IMR-90 (cell line): ENCODE results near the gene OR2AG2. TPM values are rescaled to one million over a fixed set of nuclear protein-coding genes. Genes with fewer than 3 reads are reported as not detected.

Experiments used
- ATAC-seq: fragments of 200-7000 bp; cut with Tn5 transposase; 2 replicates; pipeline ENCODE4 v1.9.1; 2020; ENCODE audit warnings: low read depth, mild to moderate bottlenecking, moderate library complexity
- BruUV-seq: library from RNA; stranded (reverse); fragments of 400-500 nt; replicated peaks from 2 replicates; lab custom pipeline; 2021; lab: Mats Ljungman, UMichigan
- CTCF ChIA-PET: fragments of 300-600 bp; formaldehyde crosslinking; extraction: SDS; loops from one replicate; lab custom pipeline; 2021; ENCODE audit warnings: antibody characterized with exemption; lab: Yijun Ruan, JAX
- POLR2A ChIA-PET: fragments of 300-600 bp; sonication (Branson Sonifier 250); formaldehyde crosslinking; loops from one replicate; lab custom pipeline; 2022; ENCODE audit warnings: antibody characterized with exemption; ENCODE audit not compliant: unreplicated experiment; lab: Charles Lee
- DNase-seq: peaks from one replicate; pipeline ENCODE4 v3.0.0; 2013
- H2AFZ ChIP-seq: replicated peaks from 2 replicates; pipeline ENCODE3; 2013; ENCODE audit warnings: low read length, mild to moderate bottlenecking; ENCODE audit not compliant: poor library complexity
- H2AK5ac ChIP-seq: 2 replicates; pipeline ENCODE4 v1.6.1; 2013; ENCODE audit warnings: low read depth, low read length, inconsistent platforms
- H2AK9ac ChIP-seq: replicated peaks from 2 replicates; pipeline ENCODE3; 2013; ENCODE audit warnings: mild to moderate bottlenecking, low read depth, low read length, moderate library complexity; ENCODE audit not compliant: poor library complexity
- H2BK120ac ChIP-seq: 2 replicates; pipeline ENCODE4 v1.6.1; 2013; ENCODE audit warnings: low read depth, low read length, inconsistent platforms
- H2BK15ac ChIP-seq: 3 replicates; pipeline ENCODE4 v1.6.1; 2013; ENCODE audit warnings: low read depth, low read length, inconsistent platforms
- H2BK20ac ChIP-seq: 2 replicates; pipeline ENCODE4 v1.6.1; 2013; ENCODE audit warnings: low read depth, mild to moderate bottlenecking, inconsistent platforms, low read length, moderate library complexity
- H2BK5ac ChIP-seq: 2 replicates; pipeline ENCODE4 v1.6.1; 2013; ENCODE audit warnings: mild to moderate bottlenecking, low read depth, low read length, inconsistent platforms; ENCODE audit not compliant: poor library complexity, severe bottlenecking
- H3K14ac ChIP-seq: replicated peaks from 2 replicates; pipeline ENCODE4 v1.6.1; 2013; ENCODE audit warnings: low read depth, low read length, inconsistent platforms
- H3K18ac ChIP-seq: 2 replicates; pipeline ENCODE4 v1.6.1; 2013; ENCODE audit warnings: low read depth, low read length, control low read depth
- H3K23ac ChIP-seq: 2 replicates; pipeline ENCODE4 v1.6.1; 2013; ENCODE audit warnings: low read depth, low read length, inconsistent platforms
- H3K27ac ChIP-seq: 2 replicates; pipeline ENCODE4 v1.5.1; 2013; ENCODE audit warnings: mild to moderate bottlenecking, control low read depth, low read length; ENCODE audit not compliant: insufficient read depth
- H3K27me3 ChIP-seq: 2 replicates; pipeline ENCODE4 v1.6.1; 2013; ENCODE audit warnings: low read length; ENCODE audit not compliant: control insufficient read depth, insufficient read depth
- H3K36me3 ChIP-seq: 2 replicates; pipeline ENCODE4 v1.6.1; 2013; ENCODE audit warnings: low read length, mixed read lengths; ENCODE audit not compliant: control insufficient read depth, insufficient read depth
- H3K4ac ChIP-seq: 2 replicates; pipeline ENCODE4 v1.6.1; 2013; ENCODE audit warnings: low read depth, low read length, inconsistent platforms
- H3K4me1 ChIP-seq: 2 replicates; pipeline ENCODE4 v1.6.1; 2013; ENCODE audit warnings: low read length, mixed read lengths; ENCODE audit not compliant: control insufficient read depth, insufficient read depth
- H3K4me2 ChIP-seq: 2 replicates; pipeline ENCODE4 v1.6.1; 2013; ENCODE audit warnings: low read depth, mild to moderate bottlenecking, control low read depth, low read length, moderate library complexity
- H3K4me3 ChIP-seq: 2 replicates; pipeline ENCODE4 v1.5.1; 2013; ENCODE audit warnings: low read depth, mild to moderate bottlenecking, control low read depth, low read length, moderate library complexity; ENCODE audit not compliant: insufficient read depth
- H3K56ac ChIP-seq: 2 replicates; pipeline ENCODE4 v1.6.1; 2013; ENCODE audit warnings: low read length, inconsistent platforms; ENCODE audit not compliant: insufficient read depth; ENCODE audit errors: extremely low read depth
- H3K79me1 ChIP-seq, 2 experiments: 2 replicates each; pipeline ENCODE4 v1.6.1; 2013; ENCODE audit warnings: low read length in 2 of 2, inconsistent platforms in 1 of 2, low read depth in 1 of 2
- H3K9ac ChIP-seq: 2 replicates; pipeline ENCODE4 v1.6.1; 2013; ENCODE audit warnings: low read depth, low read length, control low read depth
- H3K9me1 ChIP-seq: 2 replicates; pipeline ENCODE4 v1.6.1; 2013; ENCODE audit warnings: low read length, inconsistent platforms; ENCODE audit not compliant: insufficient read depth
- H3K9me3 ChIP-seq: 2 replicates; pipeline ENCODE4 v1.6.1; 2013; ENCODE audit warnings: low read length; ENCODE audit not compliant: control insufficient read depth, insufficient read depth
- H4K20me1 ChIP-seq: 2 replicates; pipeline ENCODE4 v1.6.1; 2013; ENCODE audit warnings: low read length, inconsistent platforms; ENCODE audit not compliant: insufficient read depth
- H4K5ac ChIP-seq: 2 replicates; pipeline ENCODE4 v1.6.1; 2013; ENCODE audit warnings: mild to moderate bottlenecking, low read depth, low read length, control low read depth
- H4K8ac ChIP-seq, 2 experiments: 2 replicates each; pipeline ENCODE4 v1.6.1; 2013; ENCODE audit warnings: low read depth in 2 of 2, low read length in 2 of 2, control low read depth in 1 of 2, inconsistent platforms in 1 of 2
- H4K91ac ChIP-seq: 2 replicates; pipeline ENCODE4 v1.6.1; 2013; ENCODE audit warnings: low read depth, low read length, inconsistent platforms; ENCODE audit not compliant: insufficient read depth
- BHLHE40 ChIP-seq: fragments of 150-350 bp; IDR thresholded peaks from 2 replicates; pipeline ENCODE4 v1.6.1; 2016; ENCODE audit warnings: mild to moderate bottlenecking, low read depth, low read length
- CEBPB ChIP-seq: IDR thresholded peaks from 2 replicates; pipeline ENCODE4 v1.6.1; 2012; ENCODE audit warnings: low read depth, low read length, improper control_type of control experiment
- CHD1 ChIP-seq: IDR thresholded peaks from 2 replicates; pipeline ENCODE4 v1.6.1; 2012; ENCODE audit warnings: low read depth, low read length, improper control_type of control experiment
- FOS ChIP-seq: fragments of 150-350 bp; IDR thresholded peaks from 2 replicates; pipeline ENCODE4 v1.6.1; 2016; ENCODE audit warnings: low read depth, low read length
- MAFK ChIP-seq: IDR thresholded peaks from 2 replicates; pipeline ENCODE4 v1.6.1; 2012; ENCODE audit warnings: low read depth, low read length, improper control_type of control experiment
- MAZ ChIP-seq: IDR thresholded peaks from 2 replicates; pipeline ENCODE4 v1.6.1; 2012; ENCODE audit warnings: low read depth, mild to moderate bottlenecking, low read length, improper control_type of control experiment, moderate library complexity, borderline replicate concordance
- MXI1 ChIP-seq: IDR thresholded peaks from 2 replicates; pipeline ENCODE4 v1.6.1; 2012; ENCODE audit warnings: low read depth, mild to moderate bottlenecking, low read length, moderate library complexity, borderline replicate concordance
- NFE2L2 ChIP-seq: fragments of 150-350 bp; IDR thresholded peaks from 2 replicates; pipeline ENCODE4 v1.6.1; 2016; ENCODE audit warnings: low read depth, mild to moderate bottlenecking, low read length
- POLR2A ChIP-seq: IDR thresholded peaks from 2 replicates; pipeline ENCODE4 v1.6.1; 2012; ENCODE audit warnings: mild to moderate bottlenecking, low read depth, low read length
- RAD21 ChIP-seq: IDR thresholded peaks from 2 replicates; pipeline ENCODE4 v1.6.1; 2012; ENCODE audit warnings: low read length, improper control_type of control experiment
- RCOR1 ChIP-seq: IDR thresholded peaks from 2 replicates; pipeline ENCODE4 v1.6.1; 2012; ENCODE audit warnings: mild to moderate bottlenecking, low read length, improper control_type of control experiment; ENCODE audit not compliant: insufficient replicate concordance
- RFX5 ChIP-seq: IDR thresholded peaks from 2 replicates; pipeline ENCODE4 v1.8.0; 2012; ENCODE audit warnings: low read depth, mild to moderate bottlenecking, low read length, moderate library complexity
- SMC3 ChIP-seq: fragments of 150-350 bp; IDR thresholded peaks from 2 replicates; pipeline ENCODE4 v1.6.1; 2016; ENCODE audit warnings: low read depth, mild to moderate bottlenecking, antibody characterized with exemption, low read length, moderate library complexity
- dilution Hi-C: fragments of 300-500 bp; cut with HindIII; formaldehyde crosslinking; loops from one replicate; pipeline ENCODE4 v1.14.3; 2018; ENCODE audit warnings: low sequenced_read_pairs; ENCODE audit not compliant: unreplicated experiment
- in situ Hi-C: fragments of 300-500 bp; cut with MboI; formaldehyde crosslinking; loops from 3 replicates; pipeline ENCODE4 v1.14.3; 2019; ENCODE audit warnings: low sequenced_read_pairs, inconsistent platforms, mixed read lengths
- intact Hi-C: fragments of 100-400 bp; cut with micrococcal nuclease; formaldehyde crosslinking; loops from 2 replicates; pipeline ENCODE4 v1.10.0; 2022
- polyA plus RNA-seq, 3 experiments: library from polyadenylated mRNA; depleted of rRNA; stranded (reverse); fragments of >200 nt; gene quantifications; 2 replicates each; pipeline ENCODE4 v1.2.3, GENCODE V29; 2012; ENCODE audit warnings: low replicate concordance in 1 of 3
- total RNA-seq: library from RNA; depleted of rRNA; stranded (reverse); fragments of >200 nt; gene quantifications from 2 replicates; pipeline ENCODE4 v1.2.3, GENCODE V29; 2012
- TF ChIP-seq, protein P1 (sequence below): fragments of 150-350 bp; IDR thresholded peaks from 2 replicates; pipeline ENCODE4 v1.6.1; 2016; ENCODE audit warnings: low read depth, mild to moderate bottlenecking, low read length, moderate library complexity, borderline replicate concordance
- TF ChIP-seq, protein P2 (sequence below): fragments of 150-350 bp; IDR thresholded peaks from 2 replicates; pipeline ENCODE4 v1.6.1; 2017; ENCODE audit warnings: mild to moderate bottlenecking, antibody characterized with exemption, low read length, low read depth
- TF ChIP-seq, protein P3 (sequence below): conservative IDR thresholded peaks from 2 replicates; pipeline ENCODE4 v1.5.1; 2012; ENCODE audit warnings: mild to moderate bottlenecking, low read depth, low read length, improper control_type of control experiment

Gene OR2AG2
- total and polyA plus RNA-seq, 2 of the 4 experiments (the other 2 are of a cell fraction), result 0.22 to 0.54 TPM

DNA sequence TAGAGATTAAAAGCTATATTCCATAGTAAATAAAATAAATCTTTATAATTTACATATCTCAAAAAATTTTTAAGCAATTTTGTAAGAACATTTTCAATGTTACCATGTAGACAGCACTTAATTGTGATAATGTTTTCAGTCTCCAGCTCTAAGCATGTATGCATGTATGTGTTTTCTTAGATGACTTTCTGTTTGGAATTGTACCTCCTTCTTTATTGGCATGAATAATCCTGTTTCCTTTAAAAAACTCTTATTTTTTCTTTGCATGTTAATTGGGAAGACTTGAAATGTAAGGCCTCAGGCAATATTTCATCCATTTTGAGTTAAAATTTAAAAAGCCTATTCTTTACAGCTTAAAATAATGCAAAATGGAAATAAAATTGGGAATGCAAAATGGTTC is 9.1 kb upstream of the OR2AG2 start:
- Histone ChIP-seq H2BK5ac (no peak overlapping the region), H2BK15ac (no peak overlapping the region), H4K91ac (no peak overlapping the region), H3K4ac (no peak overlapping the region), H2AFZ (no peak overlapping the region), H4K5ac (no peak overlapping the region), H3K27ac (no peak overlapping the region), H3K4me1 (no peaks in the 10 kb centered on the region), H3K9me3 (no peaks in the 10 kb centered on the region), H3K4me2 (no peak overlapping the region), H3K79me1 (no peaks in the 10 kb centered on the region), H4K8ac (no peak overlapping the region), H2BK20ac (no peak overlapping the region), H3K9ac (no peak overlapping the region), H3K23ac (no peak overlapping the region), H2AK9ac (no peak overlapping the region), H3K14ac (no peak overlapping the region), H3K9me1 (no peaks in the 10 kb centered on the region), H2BK120ac (no peak overlapping the region), H3K4me3 (no peak overlapping the region), H4K20me1 (no peaks in the 10 kb centered on the region), H3K36me3 (no peaks in the 10 kb centered on the region), H3K18ac (no peak overlapping the region), H3K56ac (no peak overlapping the region), H2AK5ac (no peak overlapping the region), H3K27me3 (no peaks in the 10 kb centered on the region)
- ChIA-PET POLR2A (no interaction called here), CTCF (no interaction called here)
- DNase-seq, result no peak
- dilution Hi-C loops (no loop called here), intact Hi-C loops (no loop called here), in situ Hi-C loops (no loop called here)
- TF ChIP-seq RFX5 (no peak), SMC3 (no peak), NFE2L2 (no peak), BHLHE40 (no peak), MXI1 (no peak), CHD1 (no peak), FOS (no peak), MAFK (no peak), POLR2A (no peak), RCOR1 (no peak), CEBPB (no peak), MAZ (no peak), RAD21 (no peak)
- TF ChIP-seq, protein P1, sequence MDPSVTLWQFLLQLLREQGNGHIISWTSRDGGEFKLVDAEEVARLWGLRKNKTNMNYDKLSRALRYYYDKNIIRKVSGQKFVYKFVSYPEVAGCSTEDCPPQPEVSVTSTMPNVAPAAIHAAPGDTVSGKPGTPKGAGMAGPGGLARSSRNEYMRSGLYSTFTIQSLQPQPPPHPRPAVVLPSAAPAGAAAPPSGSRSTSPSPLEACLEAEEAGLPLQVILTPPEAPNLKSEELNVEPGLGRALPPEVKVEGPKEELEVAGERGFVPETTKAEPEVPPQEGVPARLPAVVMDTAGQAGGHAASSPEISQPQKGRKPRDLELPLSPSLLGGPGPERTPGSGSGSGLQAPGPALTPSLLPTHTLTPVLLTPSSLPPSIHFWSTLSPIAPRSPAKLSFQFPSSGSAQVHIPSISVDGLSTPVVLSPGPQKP, result no peak
- TF ChIP-seq, protein P2, sequence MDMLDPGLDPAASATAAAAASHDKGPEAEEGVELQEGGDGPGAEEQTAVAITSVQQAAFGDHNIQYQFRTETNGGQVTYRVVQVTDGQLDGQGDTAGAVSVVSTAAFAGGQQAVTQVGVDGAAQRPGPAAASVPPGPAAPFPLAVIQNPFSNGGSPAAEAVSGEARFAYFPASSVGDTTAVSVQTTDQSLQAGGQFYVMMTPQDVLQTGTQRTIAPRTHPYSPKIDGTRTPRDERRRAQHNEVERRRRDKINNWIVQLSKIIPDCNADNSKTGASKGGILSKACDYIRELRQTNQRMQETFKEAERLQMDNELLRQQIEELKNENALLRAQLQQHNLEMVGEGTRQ, result no peak
- TF ChIP-seq, protein P3, sequence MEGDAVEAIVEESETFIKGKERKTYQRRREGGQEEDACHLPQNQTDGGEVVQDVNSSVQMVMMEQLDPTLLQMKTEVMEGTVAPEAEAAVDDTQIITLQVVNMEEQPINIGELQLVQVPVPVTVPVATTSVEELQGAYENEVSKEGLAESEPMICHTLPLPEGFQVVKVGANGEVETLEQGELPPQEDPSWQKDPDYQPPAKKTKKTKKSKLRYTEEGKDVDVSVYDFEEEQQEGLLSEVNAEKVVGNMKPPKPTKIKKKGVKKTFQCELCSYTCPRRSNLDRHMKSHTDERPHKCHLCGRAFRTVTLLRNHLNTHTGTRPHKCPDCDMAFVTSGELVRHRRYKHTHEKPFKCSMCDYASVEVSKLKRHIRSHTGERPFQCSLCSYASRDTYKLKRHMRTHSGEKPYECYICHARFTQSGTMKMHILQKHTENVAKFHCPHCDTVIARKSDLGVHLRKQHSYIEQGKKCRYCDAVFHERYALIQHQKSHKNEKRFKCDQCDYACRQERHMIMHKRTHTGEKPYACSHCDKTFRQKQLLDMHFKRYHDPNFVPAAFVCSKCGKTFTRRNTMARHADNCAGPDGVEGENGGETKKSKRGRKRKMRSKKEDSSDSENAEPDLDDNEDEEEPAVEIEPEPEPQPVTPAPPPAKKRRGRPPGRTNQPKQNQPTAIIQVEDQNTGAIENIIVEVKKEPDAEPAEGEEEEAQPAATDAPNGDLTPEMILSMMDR, result no peak
- ATAC-seq, result no peak
- BruUV-seq, result no TSS peak
